Subcutaneous abdominal adipose tissue (tissue), 5 donors: ENCODE measurements around the gene DENND6B.
"Not testable (repeated sequence)": the region's sequence is repeated elsewhere in the genome, so short reads cannot be mapped to it uniquely, and the experiment has no call there.

Experiments used
- H3K27ac ChIP-seq: one replicate; pipeline ENCODE4 v1.7.0; 2013; ENCODE audit warnings: low read depth, mild to moderate bottlenecking, inconsistent platforms, low read length, moderate library complexity
- H3K27me3 ChIP-seq, 5 donors: one replicate each; pipeline ENCODE4 v1.7.0; 2013; ENCODE audit warnings: low read length in 5 of 5, inconsistent platforms in 1 of 5; ENCODE audit not compliant: control insufficient read depth in 5 of 5, insufficient read depth in 4 of 5
- H3K36me3 ChIP-seq, 5 donors: one replicate each; pipeline ENCODE4 v1.7.0; 2013; ENCODE audit warnings: low read length in 5 of 5; ENCODE audit not compliant: control insufficient read depth in 5 of 5, insufficient read depth in 5 of 5
- H3K4me1 ChIP-seq, 5 donors: one replicate each; pipeline ENCODE4 v1.7.0; 2013; ENCODE audit warnings: low read length in 5 of 5, mild to moderate bottlenecking in 3 of 5, moderate library complexity in 1 of 5; ENCODE audit not compliant: control insufficient read depth in 5 of 5, insufficient read depth in 5 of 5
- H3K4me3 ChIP-seq, 5 donors: one replicate each; pipeline ENCODE4 v1.7.0; 2013; ENCODE audit warnings: low read length in 5 of 5, low read depth in 1 of 5
- H3K9ac ChIP-seq, 5 donors: one replicate each; pipeline ENCODE4 v1.7.0; 2013; ENCODE audit warnings: low read length in 5 of 5, mild to moderate bottlenecking in 4 of 5, moderate library complexity in 3 of 5
- H3K9me3 ChIP-seq, 5 donors: one replicate each; pipeline ENCODE4 v1.7.0; 2013; ENCODE audit warnings: low read length in 5 of 5; ENCODE audit not compliant: control insufficient read depth in 5 of 5
- donor health status: healthy.
- donor health status: healthy.
- donor health status: healthy.
- donor health status: healthy.
- donor health status: healthy.

The DENND6B gene

GRCh38 chr22:50326956-50327710 lies at the start of gene DENND6B:
Gene DENND6B, minus strand, starts transcription at chr22:50327012. Its CDS starts 24 bp downstream, at chr22:50326988.
- H3K9me3 ChIP-seq = no peaks in the 10 kb centered on the region
- H3K27me3 ChIP-seq = no peaks in the 10 kb centered on the region
- H3K27ac ChIP-seq = peak within 1 kb of the TSS; percentile 87
- peak within 1 kb of the TSS; percentile 26 to 98 (median 91) for H3K9ac ChIP-seq
- no peaks in the 10 kb centered on the region for H3K36me3 ChIP-seq
- peaks cover 3 to 23% (median 17%) of the 10 kb centered on the region in 5 donors for H3K4me1 ChIP-seq
- peak within 1 kb of the TSS; percentile 72 to 86 (median 75) for H3K4me3 ChIP-seq

- no peak overlapping the region for H3K27ac ChIP-seq
- H3K36me3 ChIP-seq = peaks cover 0 to 39% (median 26%) of the 10 kb centered on the region in 5 donors
- H3K4me3 ChIP-seq = no peak overlapping the region
- no peak overlapping the region for H3K9ac ChIP-seq
- H3K4me1 ChIP-seq = no peaks in the 10 kb centered on the region
- H3K27me3 ChIP-seq = no peaks in the 10 kb centered on the region
- no peaks in the 10 kb centered on the region for H3K9me3 ChIP-seq
These were observed 49.4 kb upstream of the DENND6B start for GRCh38 chr22:50376085-50376651.

- no peak overlapping the region for H3K9ac ChIP-seq
- no peak overlapping the region for H3K27ac ChIP-seq
- H3K27me3 ChIP-seq = no peaks in the 10 kb centered on the region
- no peak overlapping the region for H3K4me3 ChIP-seq
- H3K4me1 ChIP-seq = peaks cover 0 to 11% (median 5%) of the 10 kb centered on the region in 5 donors
- peaks cover 0 to 29% (median 20%) of the 10 kb centered on the region in 5 donors for H3K36me3 ChIP-seq
- H3K9me3 ChIP-seq = no peaks in the 10 kb centered on the region
These were observed 44.4 kb upstream of the DENND6B start for GRCh38 chr22:50371101-50371648.

- H3K4me3 ChIP-seq = no peak overlapping the region
- no peaks in the 10 kb centered on the region for H3K9me3 ChIP-seq
- H3K27me3 ChIP-seq = no peaks in the 10 kb centered on the region
- H3K36me3 ChIP-seq = peaks cover 0 to 10% (median 5%) of the 10 kb centered on the region in 5 donors
- H3K9ac ChIP-seq = no peak overlapping the region
- H3K4me1 ChIP-seq = peaks cover 2 to 20% (median 11%) of the 10 kb centered on the region in 5 donors
- H3K27ac ChIP-seq = no peak overlapping the region
These were observed 41.1 kb upstream of the DENND6B start for GRCh38 chr22:50367778-50368500.

- not testable (repeated sequence) for H3K27ac ChIP-seq, H3K27me3 ChIP-seq, H3K9me3 ChIP-seq, H3K9ac ChIP-seq, H3K4me3 ChIP-seq
- H3K4me1 ChIP-seq = peaks cover 2 to 26% (median 11%) of the 10 kb centered on the region in 5 donors
- H3K36me3 ChIP-seq = peaks cover 0 to 21% (median 17%) of the 10 kb centered on the region in 5 donors
These were observed 37.0 kb upstream of the DENND6B start for GRCh38 chr22:50363803-50364194.

- H3K27me3 ChIP-seq = no peaks in the 10 kb centered on the region
- H3K9ac ChIP-seq = no peak overlapping the region
- H3K36me3 ChIP-seq = peaks cover 0 to 18% (median 14%) of the 10 kb centered on the region in 5 donors
- no peaks in the 10 kb centered on the region for H3K9me3 ChIP-seq
- H3K4me1 ChIP-seq = peaks cover 2 to 26% (median 11%) of the 10 kb centered on the region in 5 donors
- H3K4me3 ChIP-seq = no peak overlapping the region
- H3K27ac ChIP-seq = no peak overlapping the region
These were observed 36.5 kb upstream of the DENND6B start for GRCh38 chr22:50363166-50363802.

- Histone ChIP-seq H3K27ac (no peak overlapping the region), H3K4me1 (peaks cover 2 to 21% (median 11%) of the 10 kb centered on the region in 5 donors), H3K36me3 (peaks cover 0 to 18% (median 14%) of the 10 kb centered on the region in 5 donors), H3K9ac (no peak overlapping the region), H3K27me3 (no peaks in the 10 kb centered on the region), H3K4me3 (no peak overlapping the region), H3K9me3 (no peaks in the 10 kb centered on the region)
These were observed 34.9 kb upstream of the DENND6B start for GRCh38 chr22:50361688-50362087.

- H3K4me1 ChIP-seq = peaks cover 2 to 16% (median 7%) of the 10 kb centered on the region in 5 donors
- no peak overlapping the region for H3K27ac ChIP-seq
These were observed 34.4 kb upstream of the DENND6B start for GRCh38 chr22:50361222-50361621.

GRCh38 chr22:50360578-50360977 lies 33.8 kb upstream of the DENND6B start:
- Histone ChIP-seq H3K4me3 (no peak overlapping the region), H3K4me1 (peaks cover 0 to 10% (median under 1%) of the 10 kb centered on the region in 5 donors), H3K27me3 (no peaks in the 10 kb centered on the region), H3K9ac (no peak overlapping the region), H3K9me3 (no peaks in the 10 kb centered on the region), H3K27ac (no peak overlapping the region), H3K36me3 (peaks cover 0 to 18% (median 14%) of the 10 kb centered on the region in 5 donors)

More at GRCh38 chr22:50361222-50361621, 34.4 kb upstream of the DENND6B start:
- H3K9ac ChIP-seq = no peak overlapping the region
- no peaks in the 10 kb centered on the region for H3K27me3 ChIP-seq
- peaks cover 0 to 18% (median 14%) of the 10 kb centered on the region in 5 donors for H3K36me3 ChIP-seq
- no peaks in the 10 kb centered on the region for H3K9me3 ChIP-seq
- H3K4me3 ChIP-seq = no peak overlapping the region
